ENCODE results near the gene POLR2H.

The POLR2H gene

GRCh38 chr3:184343200-184343876 lies 18.2 kb upstream of the POLR2H start:
- Histone ChIP-seq H3K9me3 (ENCODE audit: control insufficient read depth, insufficient read depth, low read length) (no peaks in the 10 kb centered on the region), H3K9me2 (replicated peaks; ENCODE audit: control insufficient read depth, low read length) (no peaks in the 10 kb centered on the region), H3K4me2 (ENCODE audit: low read length) (no peak overlapping the region), H3K36me3 (ENCODE audit: control insufficient read depth, low read length) (no peaks in the 10 kb centered on the region), H3K4me3 (ENCODE audit: low read length) (no peak overlapping the region), H3K79me2 (ENCODE audit: control insufficient read depth, low read length) (no peaks in the 10 kb centered on the region), H4K20me1 (ENCODE audit: control insufficient read depth, insufficient read depth, low read depth, low read length) (no peaks in the 10 kb centered on the region), H3F3A (ENCODE audit: control insufficient read depth, insufficient read depth) (no peaks in the 10 kb centered on the region), H3K4me1 (ENCODE audit: control insufficient read depth, low read length) (peaks cover 7% of the 10 kb centered on the region; the same call in 1 of the 2 replicates), H3K27ac (ENCODE audit: low read depth, low read length) (no peak overlapping the region), H3K27me3 (ENCODE audit: control insufficient read depth, low read length) (peaks cover 3% of the 10 kb centered on the region; the same call in 1 of the 2 replicates)
- no peak for TF ChIP-seq CTCF (IDR thresholded peaks at IDR 0.05; ENCODE audit: low read depth, low read length, poor library complexity, severe bottlenecking)
- no peak for TF ChIP-seq EZH2phosphoT487 (IDR thresholded peaks at IDR 0.05; ENCODE audit: borderline replicate concordance, low read length)

DNA sequence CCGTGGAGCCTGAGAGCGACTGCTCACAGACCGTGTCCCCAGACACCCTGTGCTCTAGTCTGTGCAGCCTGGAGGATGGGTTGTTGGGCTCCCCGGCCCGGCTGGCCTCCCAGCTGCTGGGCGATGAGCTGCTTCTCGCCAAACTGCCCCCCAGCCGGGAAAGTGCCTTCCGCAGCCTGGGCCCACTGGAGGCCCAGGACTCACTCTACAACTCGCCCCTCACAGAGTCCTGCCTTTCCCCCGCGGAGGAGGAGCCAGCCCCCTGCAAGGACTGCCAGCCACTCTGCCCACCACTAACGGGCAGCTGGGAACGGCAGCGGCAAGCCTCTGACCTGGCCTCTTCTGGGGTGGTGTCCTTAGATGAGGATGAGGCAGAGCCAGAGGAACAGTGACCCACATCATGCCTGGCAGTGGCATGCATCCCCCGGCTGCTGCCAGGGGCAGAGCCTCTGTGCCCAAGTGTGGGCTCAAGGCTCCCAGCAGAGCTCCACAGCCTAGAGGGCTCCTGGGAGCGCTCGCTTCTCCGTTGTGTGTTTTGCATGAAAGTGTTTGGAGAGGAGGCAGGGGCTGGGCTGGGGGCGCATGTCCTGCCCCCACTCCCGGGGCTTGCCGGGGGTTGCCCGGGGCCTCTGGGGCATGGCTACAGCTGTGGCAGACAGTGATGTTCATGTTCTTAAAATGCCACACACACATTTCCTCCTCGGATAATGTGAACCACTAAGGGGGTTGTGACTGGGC lies 16.8 kb upstream of the POLR2H start:
- Histone ChIP-seq H3K27me3 (ENCODE audit: control insufficient read depth, low read length) (no peaks in the 10 kb centered on the region), H3K36me3 (ENCODE audit: control insufficient read depth, low read length) (no peaks in the 10 kb centered on the region)

GRCh38 chr3:184345317-184346144 lies 16.0 kb upstream of the POLR2H start:
- no peaks in the 10 kb centered on the region for H3K9me2 ChIP-seq (replicated peaks; ENCODE audit: control insufficient read depth, low read length)
- H3K4me3 ChIP-seq (ENCODE audit: low read length) = no peak overlapping the region
- no peaks in the 10 kb centered on the region for H3K9me3 ChIP-seq (ENCODE audit: control insufficient read depth, insufficient read depth, low read length)
- no peaks in the 10 kb centered on the region for H3F3A ChIP-seq (ENCODE audit: control insufficient read depth, insufficient read depth)
- no peak overlapping the region for H3K4me2 ChIP-seq (ENCODE audit: low read length)
- no peak overlapping the region for H3K27ac ChIP-seq (ENCODE audit: low read depth, low read length)
- no peaks in the 10 kb centered on the region for H3K27me3 ChIP-seq (ENCODE audit: control insufficient read depth, low read length)
- H3K79me2 ChIP-seq (ENCODE audit: control insufficient read depth, low read length) = no peaks in the 10 kb centered on the region
- H4K20me1 ChIP-seq (ENCODE audit: control insufficient read depth, insufficient read depth, low read depth, low read length) = no peaks in the 10 kb centered on the region
- H3K4me1 ChIP-seq (ENCODE audit: control insufficient read depth, low read length) = no peaks in the 10 kb centered on the region
- no peaks in the 10 kb centered on the region for H3K36me3 ChIP-seq (ENCODE audit: control insufficient read depth, low read length)
- peak; percentile 58 for TF ChIP-seq CTCF (IDR thresholded peaks at IDR 0.05; ENCODE audit: low read depth, low read length, poor library complexity, severe bottlenecking)
- TF ChIP-seq EZH2phosphoT487 (IDR thresholded peaks at IDR 0.05; ENCODE audit: borderline replicate concordance, low read length) = no peak

More for the DNA sequence above, 16.8 kb upstream of the POLR2H start:
- no peaks in the 10 kb centered on the region for H3K9me2 ChIP-seq (replicated peaks; ENCODE audit: control insufficient read depth, low read length)
- H4K20me1 ChIP-seq (ENCODE audit: control insufficient read depth, insufficient read depth, low read depth, low read length) = no peaks in the 10 kb centered on the region
- H3K4me1 ChIP-seq (ENCODE audit: control insufficient read depth, low read length) = no peaks in the 10 kb centered on the region
- H3K27ac ChIP-seq (ENCODE audit: low read depth, low read length) = no peak overlapping the region
- H3K4me2 ChIP-seq (ENCODE audit: low read length) = no peak overlapping the region
- no peaks in the 10 kb centered on the region for H3K79me2 ChIP-seq (ENCODE audit: control insufficient read depth, low read length)
- no peaks in the 10 kb centered on the region for H3K9me3 ChIP-seq (ENCODE audit: control insufficient read depth, insufficient read depth, low read length)
- TF ChIP-seq EZH2phosphoT487 (IDR thresholded peaks at IDR 0.05; ENCODE audit: borderline replicate concordance, low read length) = no peak
- no peak for TF ChIP-seq CTCF (IDR thresholded peaks at IDR 0.05; ENCODE audit: low read depth, low read length, poor library complexity, severe bottlenecking)
- no peak overlapping the region for H3K4me3 ChIP-seq (ENCODE audit: low read length)
- H3F3A ChIP-seq (ENCODE audit: control insufficient read depth, insufficient read depth) = no peaks in the 10 kb centered on the region

Data from DOHH2 (cell line).